PC-9 (cell line): Measurements from ENCODE around the gene SNUPN. TPM values are rescaled to one million over a fixed set of nuclear protein-coding genes. Genes with fewer than 3 reads are reported as not detected.
A peak's percentile ranks its signal among the peaks of the same experiment; 100 is the strongest.

Source experiments
- BruUV-seq: library from RNA; stranded (reverse); fragments of 400-500 nt; replicated peaks from 2 replicates; lab custom pipeline; 2021; lab: Mats Ljungman, UMichigan
- CTCF ChIA-PET: fragments of 300-600 bp; sonication (Branson Sonifier 250); formaldehyde crosslinking; loops from one replicate; lab custom pipeline; 2022; ENCODE audit warnings: antibody characterized with exemption; lab: Charles Lee
- POLR2A ChIA-PET: fragments of 300-600 bp; sonication (Branson Sonifier 250); formaldehyde crosslinking; loops from one replicate; lab custom pipeline; 2022; ENCODE audit warnings: antibody characterized with exemption; ENCODE audit not compliant: unreplicated experiment; lab: Charles Lee
- DNase-seq, 2 experiments: peaks; one replicate each; pipeline versions ENCODE4 v3.0.0 to v3.0.0-alpha.2; 2015 to 2022; ENCODE audit warnings: mixed read lengths in 1 of 2
- H2AFZ ChIP-seq: fragments of 200-600 bp; sonication (generic); 2 replicates; pipeline ENCODE4 v1.8.1; 2017; ENCODE audit warnings: antibody characterized with exemption
- H3F3A ChIP-seq: fragments of 200-600 bp; sonication (generic); 2 replicates; pipeline ENCODE4 v1.8.1; 2017; ENCODE audit warnings: antibody characterized with exemption, mild to moderate bottlenecking, low read depth; ENCODE audit not compliant: insufficient read depth
- H3K27ac ChIP-seq: fragments of 200-600 bp; sonication (generic); 2 replicates; pipeline ENCODE4 v1.6.1; 2016; ENCODE audit warnings: mixed run types
- H3K27me3 ChIP-seq: fragments of 200-600 bp; sonication (generic); 2 replicates; pipeline ENCODE4 v1.6.1; 2016; ENCODE audit warnings: low read depth, mixed run types; ENCODE audit not compliant: insufficient read depth
- H3K36me3 ChIP-seq: fragments of 200-600 bp; sonication (generic); 2 replicates; pipeline ENCODE4 v1.6.1; 2016; ENCODE audit warnings: low read depth, mixed run types
- H3K4me1 ChIP-seq: fragments of 200-600 bp; sonication (generic); replicated peaks from 2 replicates; pipeline ENCODE4 v1.6.1; 2016; ENCODE audit warnings: mixed run types; ENCODE audit not compliant: insufficient read depth
- H3K4me2 ChIP-seq: fragments of 200-600 bp; sonication (generic); 2 replicates; pipeline ENCODE4 v1.6.1; 2017; ENCODE audit warnings: mixed run types
- H3K4me3 ChIP-seq: fragments of 200-600 bp; sonication (generic); 2 replicates; pipeline ENCODE4 v1.6.1; 2016; ENCODE audit warnings: mixed run types
- H3K79me2 ChIP-seq: fragments of 200-600 bp; sonication (generic); 2 replicates; pipeline ENCODE4 v1.6.1; 2017; ENCODE audit warnings: low read depth, mixed run types
- H3K9me2 ChIP-seq: fragments of 200-600 bp; sonication (generic); 2 replicates; pipeline ENCODE4 v1.8.1; 2017; ENCODE audit warnings: mild to moderate bottlenecking; ENCODE audit not compliant: insufficient read depth
- H3K9me3 ChIP-seq: fragments of 200-600 bp; sonication (generic); 2 replicates; pipeline ENCODE4 v1.8.1; 2016; ENCODE audit warnings: low read depth; ENCODE audit not compliant: insufficient read depth
- H4K20me1 ChIP-seq: fragments of 200-600 bp; sonication (generic); 2 replicates; pipeline ENCODE4 v1.8.1; 2017; ENCODE audit not compliant: insufficient read depth
- CTCF ChIP-seq: fragments of 200-600 bp; sonication (generic); conservative IDR thresholded peaks from 2 replicates; pipeline ENCODE4 v1.6.1; 2017; ENCODE audit warnings: mixed run types, antibody characterized with exemption, mild to moderate bottlenecking, moderate library complexity
- EZH2 ChIP-seq: fragments of 200-600 bp; sonication (generic); IDR thresholded peaks from 2 replicates; pipeline ENCODE4 v1.8.0; 2017; ENCODE audit warnings: antibody characterized with exemption, low read depth
- intact Hi-C: fragments of 100-400 bp; cut with micrococcal nuclease; formaldehyde crosslinking; loops from one replicate; pipeline ENCODE4 v1.10.0; 2022; ENCODE audit not compliant: unreplicated experiment
- total RNA-seq: library from RNA; stranded (reverse); gene quantifications from 2 replicates; pipeline ENCODE4 v1.2.3, GENCODE V29; 2021

The SNUPN gene
- total RNA-seq, 1 experiment from 2014 or later = 40.0 TPM

GRCh38 chr15:75641179-75641503 is 15.6 kb upstream of the SNUPN start:
- H3K27me3 ChIP-seq = no peaks in the 10 kb centered on the region
- peaks cover 6% of the 10 kb centered on the region for H4K20me1 ChIP-seq
- CTCF ChIA-PET = no interaction called here
- TF ChIP-seq EZH2 (no peak), CTCF (no peak)
- intact Hi-C loops = loop anchor here (2.0 to 5.0 kb wide), 6 partner anchors 14 to 274 kb away; partner anchors contain the start of gene MAN2C1
- peaks cover 44% of the 10 kb centered on the region for H3K79me2 ChIP-seq
- no peaks in the 10 kb centered on the region for H3K9me2 ChIP-seq
- no peak overlapping the region for H2AFZ ChIP-seq
- no peaks in the 10 kb centered on the region; the same call in 1 of the 2 replicates for H3K36me3 ChIP-seq
- peaks cover 41% of the 10 kb centered on the region for H3K4me1 ChIP-seq
- BruUV-seq = no TSS peak
- peak overlapping the region; percentile 70 for H3K27ac ChIP-seq
- peak overlapping the region; percentile 83 for H3K4me2 ChIP-seq
- no peaks in the 10 kb centered on the region for H3K9me3 ChIP-seq
- peak overlapping the region; percentile 88; the same call in 1 of the 2 replicates for H3K4me3 ChIP-seq
- H3F3A ChIP-seq = peaks cover 23% of the 10 kb centered on the region
- POLR2A ChIA-PET = interaction anchor here (0.5 kb wide), 1 partner anchor 31 kb away, joined by 4 read pairs; no protein-coding TSS in a partner anchor
- DNase-seq = no peak

GRCh38 chr15:75640483-75641178 is 15.1 kb upstream of the SNUPN start:
- intact Hi-C loops = loop anchor here (2.0 to 5.0 kb wide), 6 partner anchors 14 to 273 kb away; partner anchors contain the start of gene MAN2C1
- TF ChIP-seq EZH2 = no peak
- peak; percentile 58 for TF ChIP-seq CTCF

DNA sequence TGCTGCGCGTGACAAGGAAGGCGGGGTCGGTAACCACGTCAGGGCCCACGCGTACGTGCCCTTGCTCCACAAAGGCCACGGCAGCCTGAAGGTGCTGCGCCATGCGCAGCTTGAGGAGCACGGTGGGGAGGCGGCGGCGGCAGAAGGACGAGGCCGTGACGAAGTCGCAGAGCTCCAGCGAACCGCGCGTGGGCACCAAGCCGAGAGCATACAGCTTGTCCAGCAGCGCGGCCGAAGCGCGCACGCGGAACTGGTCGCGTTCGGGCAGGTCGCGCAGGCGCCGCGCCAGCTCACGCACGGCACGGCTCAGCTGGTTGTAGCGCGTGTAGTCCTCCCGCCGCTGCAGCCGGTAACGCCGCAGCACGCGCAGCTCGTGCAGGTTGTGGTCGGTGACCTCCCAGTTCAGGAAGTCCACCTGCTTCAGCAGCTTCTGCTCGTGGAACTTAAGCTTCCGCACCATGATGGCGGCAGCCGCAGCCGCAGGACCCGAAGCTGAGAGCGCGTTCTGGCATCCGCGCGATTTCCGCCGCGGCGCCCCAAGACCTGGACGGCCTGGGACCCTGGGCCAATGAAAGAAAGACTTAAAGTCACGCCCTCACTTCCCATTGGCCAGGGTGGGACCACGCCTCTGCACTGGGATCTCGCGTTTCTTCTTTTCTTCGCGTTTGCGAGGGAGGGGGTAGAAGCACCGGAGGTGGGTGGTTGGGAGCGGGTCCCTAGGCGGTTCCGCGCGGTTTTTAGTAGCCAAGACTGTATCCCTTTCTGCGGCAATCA is 14.4 kb upstream of the SNUPN start, which contains the start of gene IMP3:
IMP3 (minus strand) TSS at position 516 of the 774 bp plus-strand sequence; CDS start at position 460, 56 bp downstream.
- H3K4me1 ChIP-seq = peaks cover 38% of the 10 kb centered on the region
- H3K4me2 ChIP-seq = peak within 1 kb of the TSS; percentile 83
- no peaks in the 10 kb centered on the region; the same call in 1 of the 2 replicates for H3K36me3 ChIP-seq
- peaks cover 44% of the 10 kb centered on the region for H3K79me2 ChIP-seq
- BruUV-seq = no TSS peak
- peak; percentile 92 to 93 for DNase-seq
- no peaks in the 10 kb centered on the region for H3K9me3 ChIP-seq
- ChIA-PET CTCF (interaction anchor here (1.0 kb wide), 1 partner anchor 272 kb away, joined by 3 read pairs; no protein-coding TSS in a partner anchor), POLR2A (interaction anchor here (0.6 to 1.2 kb wide), 8 partner anchors 14 to 548 kb away, joined by 3 to 21 read pairs (median 5); partner anchors contain the start of genes SIN3A and SNUPN)
- H3K4me3 ChIP-seq = peak within 1 kb of the TSS; percentile 88
- no peaks in the 10 kb centered on the region for H3K27me3 ChIP-seq
- H4K20me1 ChIP-seq = peaks cover 8% of the 10 kb centered on the region
- peak within 1 kb of the TSS; percentile 84 for H2AFZ ChIP-seq
- H3K27ac ChIP-seq = peak within 1 kb of the TSS; percentile 70
- peaks cover 23% of the 10 kb centered on the region for H3F3A ChIP-seq
- no peak for TF ChIP-seq EZH2
- TF ChIP-seq CTCF = no peak
- intact Hi-C loops = loop anchor here (2.0 to 5.0 kb wide), 6 partner anchors 13 to 273 kb away; partner anchors contain the start of gene MAN2C1
- no peaks in the 10 kb centered on the region for H3K9me2 ChIP-seq

More at GRCh38 chr15:75640483-75641178, 15.1 kb upstream of the SNUPN start:
- ChIA-PET CTCF (interaction anchor here (0.6 to 1.0 kb wide), 2 partner anchors 20 to 273 kb away, joined by 3 read pairs; no protein-coding TSS in a partner anchor), POLR2A (interaction anchor here (0.6 to 1.2 kb wide), 5 partner anchors 15 to 247 kb away, joined by 3 to 21 read pairs (median 6); partner anchors contain the start of genes SIN3A and SNUPN)
- H4K20me1 ChIP-seq = peaks cover 8% of the 10 kb centered on the region
- H3K4me1 ChIP-seq = peaks cover 41% of the 10 kb centered on the region
- no peaks in the 10 kb centered on the region for H3K27me3 ChIP-seq
- H3K79me2 ChIP-seq = peaks cover 43% of the 10 kb centered on the region
- peaks cover 23% of the 10 kb centered on the region for H3F3A ChIP-seq
- DNase-seq = peak; percentile 49 to 58
- H3K9me3 ChIP-seq = no peaks in the 10 kb centered on the region
- H2AFZ ChIP-seq = peak overlapping the region; percentile 84
- peak overlapping the region; percentile 83 for H3K4me2 ChIP-seq
- H3K27ac ChIP-seq = peak overlapping the region; percentile 70
- H3K36me3 ChIP-seq = no peaks in the 10 kb centered on the region; the same call in 1 of the 2 replicates
- peak overlapping the region; percentile 88 for H3K4me3 ChIP-seq
- TSS peak; percentile 96 for BruUV-seq
- H3K9me2 ChIP-seq = no peaks in the 10 kb centered on the region
